GM12891 (cell line): Measurements from ENCODE around the gene RNF114. TPM values are rescaled to one million over a fixed set of nuclear protein-coding genes. Genes with fewer than 3 reads are reported as not detected.

Source experiments
- DNase-seq: peaks from one replicate; pipeline ENCODE4 v3.0.0; 2011; ENCODE audit warnings: low spot score; ENCODE audit not compliant: insufficient read length
- FAIRE-seq: peaks from 2 replicates; lab custom pipeline; 2011; peaks lifted over from hg19 to GRCh38; lab: Jason Lieb, UNC
- PAX5 ChIP-seq: IDR thresholded peaks from 2 replicates; pipeline ENCODE4 v1.6.1; 2011; ENCODE audit warnings: low read length, moderate library complexity, mild to moderate bottlenecking; ENCODE audit not compliant: insufficient read depth, severe bottlenecking
- POLR2A ChIP-seq: IDR thresholded peaks from 2 replicates; pipeline ENCODE4 v1.6.1; 2011; ENCODE audit warnings: low read depth, low read length, control low read depth
- POLR2AphosphoS5 ChIP-seq: IDR thresholded peaks from 2 replicates; pipeline ENCODE4 v1.6.1; 2011; ENCODE audit warnings: low read depth, low read length, control low read depth
- POU2F2 ChIP-seq: IDR thresholded peaks from 2 replicates; pipeline ENCODE4 v1.6.1; 2011; ENCODE audit warnings: low read depth, mild to moderate bottlenecking, control low read depth, low read length, moderate library complexity
- SPI1 ChIP-seq: IDR thresholded peaks from 2 replicates; pipeline ENCODE4 v1.6.1; 2011; ENCODE audit warnings: low read depth, low read length, control low read depth
- TAF1 ChIP-seq: IDR thresholded peaks from 2 replicates; pipeline ENCODE4 v1.6.1; 2011; ENCODE audit warnings: low read depth, low read length, control low read depth
- polyA plus RNA-seq: library from polyadenylated mRNA; unstranded; fragments of >200 nt; gene quantifications from one replicate; pipeline ENCODE4 v1.2.1, GENCODE V29; 2012; ENCODE audit warnings: low read depth, missing spikeins, inconsistent platforms; ENCODE audit not compliant: missing spikeins

Gene RNF114, protein sequence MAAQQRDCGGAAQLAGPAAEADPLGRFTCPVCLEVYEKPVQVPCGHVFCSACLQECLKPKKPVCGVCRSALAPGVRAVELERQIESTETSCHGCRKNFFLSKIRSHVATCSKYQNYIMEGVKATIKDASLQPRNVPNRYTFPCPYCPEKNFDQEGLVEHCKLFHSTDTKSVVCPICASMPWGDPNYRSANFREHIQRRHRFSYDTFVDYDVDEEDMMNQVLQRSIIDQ
- 44.1 TPM for polyA plus RNA-seq

DNA sequence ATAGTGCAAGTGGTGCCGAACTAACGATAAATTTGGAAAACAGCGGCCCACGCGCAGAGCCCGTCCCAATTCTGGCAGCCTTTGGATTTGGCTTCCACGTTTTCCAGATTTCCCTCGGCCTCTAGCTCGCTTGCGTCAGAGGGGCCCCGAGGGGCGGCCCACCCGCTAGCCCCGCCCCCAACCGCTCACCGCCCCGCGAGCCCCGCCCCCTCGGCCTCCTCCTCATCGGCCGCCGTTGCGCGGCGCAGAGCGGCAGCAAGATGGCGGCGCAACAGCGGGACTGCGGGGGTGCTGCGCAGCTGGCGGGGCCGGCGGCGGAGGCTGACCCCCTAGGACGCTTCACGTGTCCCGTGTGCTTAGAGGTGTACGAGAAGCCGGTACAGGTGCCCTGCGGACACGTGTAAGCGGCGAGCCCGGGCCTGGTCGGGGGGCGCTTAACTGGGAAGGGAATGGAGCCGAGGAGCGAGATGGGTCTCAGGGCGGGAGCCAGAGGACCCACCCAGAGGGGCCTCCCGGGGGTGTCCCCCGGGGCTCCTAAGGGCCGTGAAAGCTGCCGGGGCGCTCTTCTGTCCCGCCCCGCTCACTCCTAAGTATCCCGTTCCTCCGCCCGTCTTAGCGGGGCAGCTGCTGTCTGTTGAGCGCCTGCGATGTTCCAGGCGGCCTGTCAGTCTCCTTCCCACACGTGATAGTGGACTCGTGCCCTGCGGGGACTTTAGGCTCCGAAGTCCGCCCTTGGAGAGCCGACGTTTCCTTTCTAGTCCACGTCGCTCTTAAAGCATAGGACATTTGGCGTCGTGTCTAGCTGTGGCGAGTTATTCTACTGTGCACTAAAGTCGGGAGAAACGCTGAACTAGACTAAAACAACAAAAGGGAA is at the start of gene RNF114:
TSS of gene RNF114 (plus strand) at position 245 of the 874 bp plus-strand sequence. CDS start at position 261, 16 bp downstream.
- DNase-seq, result peak; percentile 91
- peak; percentile 50 for FAIRE-seq
- peak; percentile 88 for TF ChIP-seq POLR2AphosphoS5
- peak; percentile 78 for TF ChIP-seq TAF1
- no peak for TF ChIP-seq POU2F2
- no peak for TF ChIP-seq SPI1
- TF ChIP-seq POLR2A, result peak; percentile 84
- TF ChIP-seq PAX5, result no peak

DNA sequence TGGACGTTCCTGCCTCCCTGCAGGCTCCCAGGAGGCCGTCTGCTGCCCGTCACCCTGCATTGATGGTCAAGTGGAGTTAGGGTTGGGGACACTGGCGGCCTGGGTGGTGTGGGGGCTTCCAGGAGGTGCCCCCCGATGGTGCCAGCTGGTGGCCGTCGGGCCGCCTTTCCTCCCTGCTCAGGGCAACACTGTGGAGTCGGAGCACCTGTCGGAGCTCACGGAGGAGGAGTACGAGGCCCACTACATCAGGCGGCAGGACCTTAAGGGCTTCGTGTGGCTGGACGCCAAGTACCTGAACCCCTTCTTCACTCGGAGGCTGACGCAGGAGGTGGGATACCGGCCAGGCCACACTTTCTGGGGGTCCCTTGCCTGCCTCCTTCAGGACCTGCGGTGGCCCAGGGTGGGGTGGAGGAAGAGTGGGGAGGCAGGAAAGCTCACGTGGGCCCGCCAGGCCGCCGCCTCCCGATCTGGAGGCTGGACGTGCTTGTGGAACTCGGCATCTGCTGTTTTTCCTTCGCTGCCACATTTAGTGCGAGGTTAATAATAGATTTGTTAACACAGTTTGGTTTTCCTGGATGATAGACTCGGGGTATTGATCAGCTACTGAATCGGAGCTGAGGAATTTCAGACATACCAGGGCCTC is 49.5 kb upstream of the RNF114 start:
- DNase-seq (no peak), FAIRE-seq (no peak)

DNA sequence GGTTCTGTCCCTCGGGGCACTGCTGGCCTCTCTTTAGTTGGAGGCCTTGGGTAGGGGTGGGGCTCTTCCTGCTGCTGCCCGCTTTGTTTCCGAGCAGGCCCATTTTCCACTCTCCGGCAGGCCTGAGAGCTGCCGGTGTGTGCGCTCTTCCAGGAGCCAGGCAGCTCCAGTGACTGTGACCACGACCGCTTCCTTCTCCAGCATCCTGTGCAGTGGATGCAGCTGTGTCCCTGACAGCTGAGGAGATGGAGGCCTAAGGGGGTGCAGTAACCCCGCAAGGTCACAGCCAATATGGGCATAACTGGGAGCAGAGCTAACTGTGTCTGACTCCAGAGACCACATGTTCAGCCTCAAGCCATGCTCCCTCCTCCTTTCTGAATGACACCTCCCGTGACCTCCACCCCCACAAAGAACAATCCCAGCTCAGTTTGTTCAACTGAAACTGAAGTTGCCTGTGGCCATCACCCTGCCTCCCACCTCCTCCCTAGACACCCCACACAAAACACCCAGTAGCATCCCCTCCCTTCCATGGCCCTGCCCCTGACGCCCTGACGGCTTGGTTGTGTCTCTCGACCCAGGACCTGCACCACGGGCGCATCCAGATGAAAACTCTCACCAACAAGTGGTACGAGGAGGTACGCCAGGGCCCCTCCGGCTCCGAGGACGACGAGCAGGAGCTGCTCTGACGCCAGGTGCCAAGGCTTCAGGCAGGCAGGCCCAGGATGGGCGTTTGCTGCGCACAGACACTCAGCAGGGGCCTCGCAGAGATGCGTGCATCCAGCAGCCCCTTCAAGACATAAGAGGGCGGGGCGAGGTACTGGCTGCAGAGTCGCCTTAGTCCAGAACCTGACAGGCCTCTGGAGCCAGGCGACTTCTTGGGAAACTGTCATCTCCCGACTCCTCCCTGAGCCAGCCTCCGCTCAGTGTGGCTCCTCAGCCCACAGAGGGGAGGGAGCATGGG is 48.7 kb upstream of the RNF114 start:
- DNase-seq (no peak), FAIRE-seq (no peak)
- TF ChIP-seq POU2F2, result no peak
- TF ChIP-seq TAF1, result no peak
- no peak for TF ChIP-seq POLR2AphosphoS5
- no peak for TF ChIP-seq SPI1
- TF ChIP-seq POLR2A, result no peak
- no peak for TF ChIP-seq PAX5

More for the DNA sequence above, 49.5 kb upstream of the RNF114 start:
- TF ChIP-seq POLR2A (no peak), PAX5 (no peak), TAF1 (no peak), POU2F2 (no peak), POLR2AphosphoS5 (no peak), SPI1 (no peak)

DNA sequence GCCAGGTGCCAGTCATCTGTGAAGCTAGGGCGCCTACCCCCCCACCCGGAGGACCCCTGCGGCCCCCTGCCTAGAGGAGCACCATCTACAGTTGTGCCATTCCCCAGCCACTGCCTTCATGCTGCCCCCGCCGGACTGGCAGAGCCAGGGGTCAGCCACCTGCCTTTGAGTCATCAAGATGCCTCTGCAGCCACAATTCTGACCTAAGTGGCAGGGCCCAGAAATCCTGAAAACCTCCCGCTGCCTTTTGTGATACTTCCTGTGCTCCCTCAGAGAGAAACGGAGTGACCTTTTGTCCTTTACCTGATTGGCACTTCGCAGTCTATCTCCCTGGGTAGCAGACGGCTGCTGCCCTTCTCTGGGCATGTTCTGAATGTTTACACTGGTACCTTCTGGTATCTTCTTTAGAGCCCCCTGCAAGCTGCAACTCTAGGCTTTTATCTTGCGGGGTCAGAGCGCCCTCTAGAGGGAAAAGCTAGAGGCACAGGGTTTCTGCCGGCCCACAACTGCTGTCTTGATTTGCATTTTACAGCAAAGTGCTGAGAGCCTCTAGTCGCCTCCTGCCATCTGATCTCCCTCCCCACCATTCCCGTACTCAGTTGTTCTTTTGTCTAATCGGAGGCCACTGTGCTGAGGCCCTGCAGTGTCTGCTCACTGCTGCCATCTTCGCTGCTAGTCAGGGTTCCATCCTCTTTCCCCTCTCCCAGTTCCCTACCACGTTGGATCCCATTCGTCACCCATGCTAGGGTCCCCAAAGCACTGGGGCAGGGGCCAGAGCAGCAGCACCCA is 47.8 kb upstream of the RNF114 start:
- FAIRE-seq, result peak; percentile 70
- no peak for TF ChIP-seq SPI1
- no peak for TF ChIP-seq PAX5
- no peak for TF ChIP-seq POLR2AphosphoS5
- no peak; the same call in 1 of the 2 replicates for TF ChIP-seq POU2F2
- TF ChIP-seq POLR2A, result no peak
- no peak for TF ChIP-seq TAF1
- DNase-seq, result peak; percentile 81

DNA sequence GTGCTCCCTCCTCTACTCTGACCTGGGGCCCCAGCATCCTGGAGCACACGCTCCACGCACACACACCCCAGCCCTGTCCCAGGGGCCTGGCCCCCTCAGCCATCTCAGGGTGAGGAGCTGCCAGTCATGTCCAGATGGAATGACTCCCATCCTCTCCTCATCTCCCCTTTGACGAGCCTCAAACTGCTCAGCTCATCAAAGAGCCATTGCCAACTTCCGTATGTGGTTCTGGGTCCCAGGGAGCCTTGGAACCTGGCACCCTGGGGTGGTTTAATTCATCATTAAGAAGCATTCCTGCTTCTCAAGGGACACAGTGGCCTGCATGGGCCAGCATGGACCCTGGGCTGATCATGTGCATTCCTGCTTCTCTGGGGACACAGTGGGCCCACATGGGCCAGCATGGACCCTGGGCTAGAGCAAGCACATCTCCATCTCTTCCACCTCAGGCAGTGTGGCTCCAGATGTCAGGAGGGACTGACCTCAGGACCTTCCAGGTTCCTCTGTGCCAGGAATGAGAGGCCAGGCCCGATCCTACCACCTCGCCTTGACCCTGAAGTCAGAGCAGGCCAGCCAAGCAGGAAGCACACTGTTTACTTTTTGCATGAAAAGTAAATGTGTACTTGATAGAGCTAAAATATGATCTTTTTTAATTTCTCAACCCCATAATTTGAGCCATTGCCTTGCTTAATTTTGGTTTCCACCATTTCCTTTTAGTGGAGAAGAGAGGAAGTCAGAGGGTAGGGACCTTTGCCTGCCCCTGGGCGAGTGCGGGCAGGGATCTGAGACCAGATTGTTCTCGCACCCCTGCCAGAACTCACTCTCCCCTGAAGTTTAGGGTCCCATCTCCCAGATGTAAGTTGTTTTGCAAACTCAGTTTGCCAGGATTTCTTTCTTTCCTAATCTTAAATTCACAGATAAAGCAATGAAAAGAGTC is 46.9 kb upstream of the RNF114 start:
- FAIRE-seq (no peak), DNase-seq (no peak)
- TF ChIP-seq SPI1 (no peak), POLR2A (no peak), PAX5 (no peak), TAF1 (no peak), POU2F2 (no peak), POLR2AphosphoS5 (no peak)

DNA sequence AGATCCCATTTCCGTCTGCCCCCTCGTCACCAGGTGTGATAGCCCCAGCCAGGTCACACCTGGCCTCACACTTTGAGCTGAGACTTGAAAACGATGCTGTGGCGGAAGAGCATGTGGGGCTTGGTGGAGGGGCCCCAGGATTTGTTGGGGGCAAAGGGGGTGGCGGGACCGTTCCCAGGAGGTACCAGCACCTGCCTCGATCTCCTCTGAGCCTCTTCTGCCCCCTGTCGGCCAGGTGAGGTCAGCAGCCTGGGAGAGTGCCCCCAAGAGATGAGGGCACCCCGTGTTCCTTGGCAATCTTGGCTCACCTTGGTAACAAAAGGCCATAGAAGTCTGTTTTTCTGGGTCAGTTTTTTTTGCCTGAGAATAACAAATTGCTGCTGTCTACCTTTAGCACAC is 46.3 kb upstream of the RNF114 start:
- DNase-seq (no peak), FAIRE-seq (no peak)
- TF ChIP-seq POLR2A, result no peak
- no peak for TF ChIP-seq TAF1
- no peak for TF ChIP-seq SPI1
- TF ChIP-seq POU2F2, result no peak
- no peak for TF ChIP-seq POLR2AphosphoS5
- no peak for TF ChIP-seq PAX5

DNA sequence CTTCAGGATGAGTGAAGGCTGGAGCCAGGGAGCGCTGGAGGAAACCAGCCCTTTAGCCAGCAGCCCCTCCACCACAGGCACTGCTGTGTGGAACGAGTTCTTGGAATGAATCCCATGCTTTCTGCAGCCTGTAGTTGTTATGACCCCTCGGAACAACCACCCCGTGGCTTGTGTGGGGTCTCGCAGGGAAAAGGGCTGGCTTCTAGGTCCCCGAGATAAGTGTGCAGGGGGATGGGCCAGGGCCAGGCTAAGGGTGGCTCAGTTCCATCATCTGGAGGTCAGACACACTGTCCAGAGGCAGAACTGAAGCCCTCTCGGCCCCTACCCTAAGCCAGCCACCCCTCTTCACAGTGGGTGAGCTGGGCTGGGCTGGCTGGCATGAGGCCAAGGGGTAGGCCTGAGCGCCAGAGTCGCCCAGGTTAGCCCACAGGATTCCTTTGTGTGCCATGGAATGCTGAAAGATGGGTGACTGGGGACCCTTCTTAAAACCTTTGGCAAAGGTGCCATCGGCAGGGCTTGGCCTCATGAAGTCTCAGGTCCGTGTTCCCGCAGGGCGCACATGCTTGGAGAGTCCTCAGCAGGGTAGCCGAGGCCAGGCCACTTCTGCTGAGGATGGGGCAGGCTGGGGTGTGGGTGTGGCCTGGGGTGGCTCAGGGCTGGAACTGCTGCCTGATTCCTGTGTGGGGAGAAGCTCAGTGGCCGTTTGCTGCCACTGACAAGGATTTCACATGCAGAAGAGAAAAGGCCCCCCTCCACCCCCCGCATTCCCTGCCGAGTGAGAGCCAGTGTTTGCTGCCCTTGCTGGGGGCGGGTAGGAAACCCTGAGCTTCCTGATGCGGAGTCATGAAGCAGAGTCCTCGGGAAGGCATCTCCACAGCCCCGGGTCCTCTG is 45.5 kb upstream of the RNF114 start:
- FAIRE-seq, result no peak
- TF ChIP-seq POU2F2 (no peak), POLR2A (no peak), POLR2AphosphoS5 (no peak), SPI1 (no peak), TAF1 (no peak), PAX5 (no peak)
- no peak for DNase-seq
